SU-DHL-6 (cell line): ENCODE results near the gene NFKBIA.

Experiments used
- H2AFZ ChIP-seq: fragments of 200-600 bp; sonication (generic); 2 replicates; pipeline ENCODE4 v1.6.1; 2014; ENCODE audit warnings: low read depth, mild to moderate bottlenecking, moderate library complexity, mixed read lengths, antibody characterized with exemption, low read length; ENCODE audit not compliant: severe bottlenecking
- H3F3A ChIP-seq: fragments of 200-600 bp; shearing (Covaris generic); 2 replicates; pipeline ENCODE4 v1.6.0; 2016; ENCODE audit warnings: antibody characterized with exemption, mild to moderate bottlenecking; ENCODE audit not compliant: insufficient read depth
- H3K27ac ChIP-seq: fragments of 200-600 bp; sonication (generic); 2 replicates; pipeline ENCODE4 v1.5.1; 2016; ENCODE audit warnings: low read depth, mild to moderate bottlenecking, low read length, moderate library complexity, mixed read lengths
- H3K27me3 ChIP-seq: fragments of 200-600 bp; sonication (generic), shearing (Covaris generic); 2 replicates; pipeline ENCODE4 v1.6.0; 2014; ENCODE audit warnings: mild to moderate bottlenecking, low read length
- H3K36me3 ChIP-seq: fragments of 200-600 bp; sonication (generic); 2 replicates; pipeline ENCODE4 v1.6.1; 2014; ENCODE audit warnings: mild to moderate bottlenecking, low read length, mixed read lengths
- H3K4me2 ChIP-seq: fragments of 300-600, 200-600 bp; shearing (Covaris generic), sonication (generic); 2 replicates; pipeline ENCODE4 v1.6.0; 2014; ENCODE audit warnings: low read length, low read depth, mild to moderate bottlenecking; ENCODE audit not compliant: poor library complexity, severe bottlenecking
- H3K4me3 ChIP-seq: fragments of 200-600 bp; sonication (generic); 2 replicates; pipeline ENCODE4 v1.5.1; 2014; ENCODE audit warnings: antibody characterized with exemption, low read length, mild to moderate bottlenecking, mixed read lengths; ENCODE audit not compliant: insufficient read depth, poor library complexity, severe bottlenecking
- H3K79me2 ChIP-seq: fragments of 200-600 bp; sonication (generic); 2 replicates; pipeline ENCODE4 v1.6.1; 2014; ENCODE audit warnings: mild to moderate bottlenecking, low read length, moderate library complexity; ENCODE audit not compliant: insufficient read depth
- H3K9ac ChIP-seq: fragments of 200-600 bp; sonication (generic); 2 replicates; pipeline ENCODE4 v1.7.0; 2014; ENCODE audit warnings: mild to moderate bottlenecking, low read length
- H3K9me2 ChIP-seq: fragments of 200-600 bp; sonication (generic); replicated peaks from 2 replicates; pipeline ENCODE4 v1.6.1; 2014; ENCODE audit warnings: low read length; ENCODE audit not compliant: insufficient read depth
- H3K9me3 ChIP-seq: fragments of 200-600 bp; sonication (generic); 2 replicates; pipeline ENCODE4 v1.6.1; 2014; ENCODE audit warnings: low read length, mixed read lengths; ENCODE audit not compliant: insufficient read depth
- H4K20me1 ChIP-seq: fragments of 200-600 bp; sonication (generic); 2 replicates; pipeline ENCODE4 v1.6.1; 2014; ENCODE audit warnings: low read depth, mild to moderate bottlenecking, antibody characterized with exemption, low read length, moderate library complexity, mixed read lengths
- CTCF ChIP-seq: fragments of 200-600 bp; sonication (generic); IDR thresholded peaks from one replicate; pipeline ENCODE4 v1.5.1; 2017; ENCODE audit warnings: antibody characterized with exemption, mild to moderate bottlenecking, low read length, moderate library complexity; ENCODE audit not compliant: insufficient read depth, poor library complexity, severe bottlenecking
- EZH2phosphoT487 ChIP-seq: fragments of 200-600 bp; sonication (generic), shearing (Covaris generic); conservative IDR thresholded peaks from 2 replicates; pipeline ENCODE4 v1.6.1; 2018; ENCODE audit warnings: mild to moderate bottlenecking, antibody characterized with exemption, low read length, moderate library complexity, mixed read lengths

NFKBIA gene

GRCh38 chr14:35366521-35366976, 38.0 kb downstream of the NFKBIA start:
- TF ChIP-seq EZH2phosphoT487 (no peak), CTCF (no peak)
- no peaks in the 10 kb centered on the region; the same call in 1 of the 2 replicates for H3K9me3 ChIP-seq
- H3K27me3 ChIP-seq = no peaks in the 10 kb centered on the region
- H3F3A ChIP-seq = no peaks in the 10 kb centered on the region
- H4K20me1 ChIP-seq = no peaks in the 10 kb centered on the region
- H3K27ac ChIP-seq = no peak overlapping the region
- H3K4me3 ChIP-seq = no peak overlapping the region
- no peaks in the 10 kb centered on the region for H3K9me2 ChIP-seq
- no peaks in the 10 kb centered on the region for H3K36me3 ChIP-seq
- H3K4me2 ChIP-seq = no peak overlapping the region
- H2AFZ ChIP-seq = peak overlapping the region; percentile 55
- H3K79me2 ChIP-seq = no peaks in the 10 kb centered on the region
- no peak overlapping the region for H3K9ac ChIP-seq

GRCh38 chr14:35366056-35366451, 38.5 kb downstream of the NFKBIA start:
- Histone ChIP-seq H3K4me2 (no peak overlapping the region), H4K20me1 (no peaks in the 10 kb centered on the region), H3K4me3 (no peak overlapping the region), H3K9me3 (no peaks in the 10 kb centered on the region), H3K36me3 (no peaks in the 10 kb centered on the region), H2AFZ (no peak overlapping the region), H3K27ac (no peak overlapping the region), H3K79me2 (no peaks in the 10 kb centered on the region), H3K27me3 (no peaks in the 10 kb centered on the region), H3K9me2 (no peaks in the 10 kb centered on the region), H3K9ac (no peak overlapping the region), H3F3A (no peaks in the 10 kb centered on the region)
- TF ChIP-seq CTCF = no peak
- no peak for TF ChIP-seq EZH2phosphoT487

GRCh38 chr14:35365130-35366055, 39.2 kb downstream of the NFKBIA start:
- Histone ChIP-seq H2AFZ (no peak overlapping the region), H3K4me2 (no peak overlapping the region), H3K27ac (no peak overlapping the region)

More at GRCh38 chr14:35365130-35366055, 39.2 kb downstream of the NFKBIA start:
- Histone ChIP-seq H3K79me2 (no peaks in the 10 kb centered on the region), H3K9me3 (no peaks in the 10 kb centered on the region), H3K27me3 (no peaks in the 10 kb centered on the region), H3F3A (no peaks in the 10 kb centered on the region), H3K4me3 (no peak overlapping the region), H3K9ac (no peak overlapping the region), H4K20me1 (no peaks in the 10 kb centered on the region), H3K9me2 (no peaks in the 10 kb centered on the region), H3K36me3 (no peaks in the 10 kb centered on the region)
- TF ChIP-seq EZH2phosphoT487 (no peak), CTCF (no peak)
